AG09319 (cell line): ENCODE results near the gene MORN1.

Experiments
- DNase-seq: peaks from one replicate; pipeline ENCODE4 v3.0.0-alpha.2; 2010; ENCODE audit warnings: low read depth; ENCODE audit errors: extremely low read depth
- TF ChIP-seq, protein P1 (sequence below): IDR thresholded peaks from 2 replicates; pipeline ENCODE4 v1.5.1; 2011; ENCODE audit warnings: low read depth, mild to moderate bottlenecking, inconsistent platforms, low read length, moderate library complexity

The MORN1 gene

DNA sequence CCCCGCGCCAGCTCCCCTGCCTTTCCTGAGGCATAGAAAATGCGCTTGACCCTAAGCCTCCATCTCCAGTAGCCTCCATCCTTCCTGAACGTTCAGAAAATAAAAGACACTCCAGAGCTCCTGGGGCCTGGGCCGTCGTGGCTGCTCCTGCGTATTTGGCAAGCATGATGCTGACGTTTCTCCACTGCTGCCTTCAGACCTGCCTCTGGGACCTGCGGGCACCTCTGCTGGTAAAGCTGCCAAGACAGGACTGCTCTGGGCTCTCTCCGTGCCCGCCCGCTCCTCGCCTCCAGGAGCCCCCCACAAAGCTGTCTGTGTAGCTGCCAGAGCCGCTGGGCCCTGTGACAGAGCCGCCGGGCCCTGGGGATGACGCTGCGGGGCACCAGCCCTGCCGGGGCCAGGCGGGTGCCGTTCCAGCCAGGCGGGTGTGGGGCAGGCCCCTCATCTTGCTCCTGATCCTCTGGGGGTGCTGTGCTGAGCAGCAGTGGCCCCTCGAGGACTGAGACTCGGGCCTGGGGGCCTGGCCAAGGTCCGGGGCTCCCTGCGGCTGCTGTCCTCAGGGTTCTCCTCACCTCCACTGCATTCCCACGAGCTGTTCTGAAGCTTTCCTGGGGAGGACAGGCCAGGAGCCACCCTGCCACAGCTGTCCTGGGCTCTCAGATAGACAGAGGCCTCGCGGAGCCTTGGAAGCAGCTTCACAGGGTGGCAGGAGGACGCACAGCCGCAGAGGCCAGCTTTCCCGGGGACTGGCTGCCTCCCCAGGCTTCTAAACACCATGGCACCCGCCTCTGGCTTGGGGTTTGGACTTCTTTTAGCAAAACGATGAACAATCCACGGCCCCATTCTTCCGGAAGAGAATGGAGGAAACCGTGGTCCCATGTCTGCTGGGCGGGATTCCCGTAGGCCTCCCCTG, 48.1 kb downstream of the MORN1 start:
- DNase-seq, result no peak
- TF ChIP-seq, protein P1, sequence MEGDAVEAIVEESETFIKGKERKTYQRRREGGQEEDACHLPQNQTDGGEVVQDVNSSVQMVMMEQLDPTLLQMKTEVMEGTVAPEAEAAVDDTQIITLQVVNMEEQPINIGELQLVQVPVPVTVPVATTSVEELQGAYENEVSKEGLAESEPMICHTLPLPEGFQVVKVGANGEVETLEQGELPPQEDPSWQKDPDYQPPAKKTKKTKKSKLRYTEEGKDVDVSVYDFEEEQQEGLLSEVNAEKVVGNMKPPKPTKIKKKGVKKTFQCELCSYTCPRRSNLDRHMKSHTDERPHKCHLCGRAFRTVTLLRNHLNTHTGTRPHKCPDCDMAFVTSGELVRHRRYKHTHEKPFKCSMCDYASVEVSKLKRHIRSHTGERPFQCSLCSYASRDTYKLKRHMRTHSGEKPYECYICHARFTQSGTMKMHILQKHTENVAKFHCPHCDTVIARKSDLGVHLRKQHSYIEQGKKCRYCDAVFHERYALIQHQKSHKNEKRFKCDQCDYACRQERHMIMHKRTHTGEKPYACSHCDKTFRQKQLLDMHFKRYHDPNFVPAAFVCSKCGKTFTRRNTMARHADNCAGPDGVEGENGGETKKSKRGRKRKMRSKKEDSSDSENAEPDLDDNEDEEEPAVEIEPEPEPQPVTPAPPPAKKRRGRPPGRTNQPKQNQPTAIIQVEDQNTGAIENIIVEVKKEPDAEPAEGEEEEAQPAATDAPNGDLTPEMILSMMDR, result no peak

DNA sequence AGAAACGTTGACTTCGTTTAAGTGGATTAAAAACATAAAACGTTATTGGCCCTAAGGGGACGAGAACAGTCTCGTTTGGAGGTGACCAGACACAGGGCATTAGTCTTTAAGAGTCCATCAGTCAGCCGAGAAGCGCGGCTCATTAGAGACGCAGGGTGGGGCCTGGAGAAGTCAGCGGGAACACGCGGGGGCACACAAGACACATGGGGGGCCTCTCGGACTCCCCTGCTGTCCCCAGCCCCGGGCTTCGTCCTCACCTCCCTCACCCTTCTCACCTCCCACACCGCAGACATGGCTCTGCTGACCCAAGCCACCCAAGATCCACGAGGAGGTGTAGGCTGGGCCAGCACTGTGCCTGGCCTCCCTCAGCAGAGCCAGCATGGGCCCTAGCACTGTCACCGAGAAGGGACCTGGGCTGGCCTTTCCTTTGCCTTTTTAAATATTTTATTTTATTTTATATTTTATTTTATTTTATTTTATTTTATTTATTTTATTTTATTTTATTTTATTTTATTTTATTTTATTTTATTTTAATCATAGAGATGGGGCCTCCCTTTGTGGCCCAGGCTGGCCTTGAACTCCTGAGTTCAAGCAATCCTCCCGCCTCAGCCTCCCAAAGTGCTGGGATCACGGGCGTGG, 48.9 kb downstream of the MORN1 start:
- no peak for DNase-seq
- TF ChIP-seq, protein P1, result no peak

DNA sequence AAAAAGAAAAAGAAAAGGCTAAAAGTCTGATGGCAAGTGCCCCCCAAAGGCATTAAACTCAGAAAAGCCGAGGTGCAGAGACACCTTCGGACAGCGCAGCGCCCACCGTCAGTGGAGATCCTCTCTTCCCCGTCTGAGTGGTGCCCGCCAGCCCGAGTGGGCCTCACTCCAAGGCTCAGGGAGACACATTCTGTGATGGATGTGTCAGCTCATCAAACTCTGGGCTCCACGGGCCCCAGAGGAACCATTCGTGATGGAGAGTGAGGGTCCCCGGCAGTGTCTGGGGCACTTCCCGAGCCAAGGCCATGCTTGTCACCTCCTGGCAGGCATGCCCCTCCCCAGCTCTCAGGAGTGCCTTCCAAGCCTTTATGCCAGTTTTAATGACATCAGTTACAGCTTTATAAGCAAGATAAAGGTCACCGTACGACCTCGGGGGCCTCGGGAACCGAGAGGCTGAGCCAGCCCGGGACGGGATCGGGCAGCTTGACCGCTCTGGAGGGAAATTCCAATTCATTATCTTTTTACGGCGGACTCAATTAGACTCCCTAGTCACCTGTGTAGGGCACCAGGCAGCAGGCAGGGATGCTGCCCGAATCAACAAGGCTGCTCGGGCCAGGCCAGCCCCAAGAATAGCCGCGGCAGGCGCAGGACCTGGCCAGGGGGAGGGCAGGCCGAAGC, 49.5 kb downstream of the MORN1 start:
- TF ChIP-seq, protein P1, result no peak
- DNase-seq, result no peak

DNA sequence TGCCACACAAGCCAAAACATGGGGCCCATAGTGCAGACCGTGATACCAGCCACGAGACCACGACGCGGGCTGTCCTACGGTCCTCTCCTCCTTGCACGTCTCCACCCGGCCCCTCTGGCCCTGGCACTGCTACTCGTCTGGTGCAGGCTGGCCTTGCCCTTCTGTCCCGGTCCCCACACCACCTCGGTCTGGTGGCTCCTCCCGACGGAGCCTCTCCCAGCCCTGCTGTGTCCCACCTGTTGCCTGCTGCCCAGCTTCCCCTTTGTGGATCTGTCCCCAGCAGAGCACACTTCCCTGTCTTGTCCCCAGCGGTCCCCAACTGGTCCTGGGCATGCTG, 50.5 kb downstream of the MORN1 start:
- TF ChIP-seq, protein P1, result no peak
- DNase-seq, result no peak

DNA sequence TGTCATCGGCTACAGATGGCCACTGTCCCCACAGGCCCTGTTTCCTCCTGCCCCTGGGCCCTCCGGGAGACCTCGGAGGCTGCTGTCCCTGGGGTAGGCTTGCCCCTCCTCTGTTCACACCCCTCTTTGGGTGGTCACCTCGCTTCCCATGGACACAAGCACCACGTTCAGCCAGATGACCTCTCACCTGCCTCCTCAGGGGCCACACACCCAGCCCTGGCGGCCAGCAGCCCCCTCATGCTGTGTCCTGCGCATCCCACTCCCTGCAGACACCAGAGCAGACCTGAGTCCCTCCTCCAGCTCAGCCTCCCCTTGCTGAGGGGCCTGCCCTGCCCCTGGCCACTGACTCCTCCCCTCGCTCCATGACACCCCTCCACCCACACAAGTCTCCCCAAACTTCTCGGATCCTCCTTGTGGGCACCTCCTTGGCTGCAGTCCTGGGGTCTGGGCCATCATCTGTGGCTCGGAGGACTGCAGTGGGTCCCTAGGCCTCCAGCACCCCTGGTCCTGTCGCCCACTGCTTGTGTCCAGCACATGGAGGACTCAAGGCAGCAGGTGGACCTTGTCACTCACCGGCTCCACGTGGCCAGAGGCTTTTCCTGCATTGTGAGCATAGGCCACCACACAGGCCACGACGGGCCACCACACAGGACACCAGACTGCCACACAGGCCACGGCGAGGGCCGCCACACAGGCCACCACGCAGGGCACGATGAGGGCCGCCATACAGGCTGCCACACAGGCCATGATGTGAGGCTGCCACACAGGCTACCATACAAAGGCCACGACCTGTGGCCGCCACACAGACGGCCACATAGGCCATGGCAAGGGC, 51.1 kb downstream of the MORN1 start:
- TF ChIP-seq, protein P1, result no peak
- no peak for DNase-seq

DNA sequence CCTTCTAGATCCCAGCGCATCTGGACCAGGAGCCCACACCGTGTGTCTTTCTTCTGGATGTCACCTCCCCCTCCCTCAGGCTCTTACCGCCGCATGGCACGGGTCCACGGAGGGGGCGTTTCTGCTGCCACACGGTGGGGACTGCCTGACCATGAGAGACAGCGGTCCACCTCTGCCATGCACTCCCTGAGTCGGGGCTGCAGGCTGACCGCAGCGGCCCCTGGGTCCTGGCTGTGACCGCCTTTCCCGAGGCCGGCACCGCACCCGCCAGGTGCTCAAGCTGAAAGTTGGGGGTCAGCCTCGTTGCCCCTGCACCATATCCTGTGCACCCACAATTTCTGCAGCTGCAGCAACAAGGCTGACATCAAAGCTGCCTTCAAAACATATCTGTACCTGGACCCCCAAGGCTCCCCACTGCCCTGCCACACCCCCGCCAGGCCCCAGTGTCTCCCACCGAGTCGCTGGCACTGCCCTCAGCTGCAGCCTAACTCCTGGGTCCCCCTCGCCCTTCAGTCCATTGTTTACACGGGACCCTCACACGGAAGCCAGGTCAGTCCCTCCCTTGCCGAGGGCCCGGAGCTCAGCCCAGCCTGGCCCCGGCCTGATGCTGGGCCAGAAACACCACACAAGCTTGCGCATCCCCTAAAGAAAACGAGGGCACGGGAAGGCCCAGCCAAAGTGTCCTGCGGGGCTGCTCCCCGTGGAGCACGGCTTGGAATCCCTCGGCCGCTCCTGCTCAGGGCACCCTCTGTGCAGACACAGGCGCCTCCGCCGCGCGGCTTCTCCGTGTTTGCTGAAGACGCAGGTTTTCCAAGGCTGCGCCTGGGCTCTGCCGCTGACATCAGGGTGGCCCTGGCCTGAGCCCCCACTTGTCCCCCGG, 51.9 kb downstream of the MORN1 start:
- TF ChIP-seq, protein P1, result no peak
- no peak for DNase-seq
